Ovary (tissue), 10 donors: Measurements from ENCODE around the gene SGCB. TPM values are rescaled to one million over a fixed set of nuclear protein-coding genes. Genes with fewer than 3 reads are reported as not detected.
"Not testable (repeated sequence)": the region's sequence is repeated elsewhere in the genome, so short reads cannot be mapped to it uniquely, and the experiment has no call there.

Experiments used
- DNase-seq, 5 donors: peaks; one replicate each; pipeline ENCODE4 v3.0.0-alpha.2; 2019 to 2020
- H3K27ac ChIP-seq, 2 donors: fragments of 200-600 bp; one replicate each; pipeline versions ENCODE4 v1.5.1 to v1.8.0; 2019 to 2022
- H3K27me3 ChIP-seq: fragments of 200-600 bp; one replicate; pipeline ENCODE4 v1.8.0; 2022
- H3K36me3 ChIP-seq: fragments of 200-600 bp; sonication (generic); one replicate; pipeline ENCODE4 v1.5.1; 2019
- H3K4me1 ChIP-seq: one replicate; pipeline ENCODE4 v1.8.1; 2013; ENCODE audit warnings: mild to moderate bottlenecking, moderate library complexity; ENCODE audit not compliant: insufficient read depth
- H3K4me3 ChIP-seq: fragments of 200-600 bp; sonication (generic); one replicate; pipeline ENCODE4 v1.5.1; 2017
- H3K9me3 ChIP-seq, 2 donors: fragments of 200-600 bp in 1 of 2; sonication (generic) in 1 of 2; one replicate each; pipeline versions ENCODE4 v1.5.1 to v1.8.1; 2013 to 2019; ENCODE audit warnings: mild to moderate bottlenecking in 1 of 2, moderate library complexity in 1 of 2
- CTCF ChIP-seq, 3 donors: fragments of 450-650 bp in 2 of 3; fragments of 200-600 bp in 1 of 3; IDR thresholded peaks; one replicate each; pipeline versions ENCODE4 v1.5.1 to v1.8.0; 2016 to 2022; ENCODE audit warnings: antibody characterized with exemption in 3 of 3, mild to moderate bottlenecking in 1 of 3
- EP300 ChIP-seq: sonication (generic); formaldehyde crosslinking; IDR thresholded peaks from one replicate; pipeline ENCODE4 v1.6.1; 2017; ENCODE audit warnings: antibody characterized with exemption
- POLR2A ChIP-seq: fragments of 450-650 bp; IDR thresholded peaks from one replicate; pipeline ENCODE4 v1.6.1; 2017; ENCODE audit warnings: antibody characterized with exemption, mild to moderate bottlenecking, moderate library complexity
- WGBS, 3 donors: extraction: QIAGEN DNeasy Blood & Tissue Kit in 1 of 3; methylation state at CpG; one replicate each; pipeline versions ENCODE4 v1.1.5 to v1.1.7; 2013 to 2017; 5-methylcytosine and 5-hydroxymethylcytosine counted together
- intact Hi-C, 4 donors: fragments of 100-400 bp; cut with DNase I; formaldehyde crosslinking; loops; one replicate each; pipeline versions ENCODE4 v1.11.0 to v1.15.1; 2022 to 2023
- long read RNA-seq, 3 donors: library from polyadenylated mRNA in 2 of 3; unstranded in 2 of 3; transcript quantifications; one replicate each; pipeline ENCODE4 v2.0.0 and lab custom pipeline, GENCODE V29; 2021 to 2026
- polyA plus RNA-seq, 2 donors: library from polyadenylated mRNA; stranded (reverse); fragments of 200-250 nt in 1 of 2; fragments of 350-450 nt in 1 of 2; fragmentation: Illumina TruSeq in 1 of 2; extraction: RNeasy Lipid Tissue Mini Kit (QIAGEN cat#74804) in 1 of 2; gene quantifications; one replicate each; pipeline ENCODE4 v1.2.3, GENCODE V29; 2013 to 2014
- total RNA-seq, 7 donors: library from RNA; depleted of rRNA in 2 of 7; stranded (reverse); fragments of >200 nt in 2 of 7; fragmentation: NEBNext Ultra II Directional in 3 of 7; extraction: Animal tissue kit (Norgen Biotek cat#: 25700) in 3 of 7; gene quantifications; one replicate each; pipeline versions ENCODE4 v1.1.0 to v1.2.4, GENCODE V29; 2016 to 2023
- donor health status: DM: no; HTN: no; CAD: no; lungs with moderate emphysema.
- donor health status: DM: no; HTN: no; CAD: no.
- donor health status: Bipolar disorder and iron deficiency.
- donor health status: DM: yes; HTN: yes; CAD: no.
- donor health status: DM: no; HTN: no; CAD: no.
- donor health status: DM: yes; HTN: yes; CAD: no.

Gene SGCB
- total RNA-seq: 10 to 100 TPM; 21.3 to 47.5 (median 32.7) TPM
- 10 to 100 TPM; 22.4 to 58.2 TPM for polyA plus RNA-seq
- long read RNA-seq, donor 1, full-length matches to known transcripts: 97 of 121 reads
- long read RNA-seq, donor 1, partial matches to known transcripts: 5 of 121 reads
- long read RNA-seq, donor 1, other reads (novel, unspliced or antisense): 19 of 121 reads
- long read RNA-seq, donor 2, full-length matches to known transcripts: 36 of 43 reads
- long read RNA-seq, donor 2, partial matches to known transcripts: 7 of 43 reads
- long read RNA-seq, donor 2, other reads (novel, unspliced or antisense): 0 of 43 reads
- long read RNA-seq, donor 3, full-length matches to known transcripts: 112 of 136 reads
- long read RNA-seq, donor 3, partial matches to known transcripts: 1 of 136 reads
- long read RNA-seq, donor 3, other reads (novel, unspliced or antisense): 23 of 136 reads

DNA sequence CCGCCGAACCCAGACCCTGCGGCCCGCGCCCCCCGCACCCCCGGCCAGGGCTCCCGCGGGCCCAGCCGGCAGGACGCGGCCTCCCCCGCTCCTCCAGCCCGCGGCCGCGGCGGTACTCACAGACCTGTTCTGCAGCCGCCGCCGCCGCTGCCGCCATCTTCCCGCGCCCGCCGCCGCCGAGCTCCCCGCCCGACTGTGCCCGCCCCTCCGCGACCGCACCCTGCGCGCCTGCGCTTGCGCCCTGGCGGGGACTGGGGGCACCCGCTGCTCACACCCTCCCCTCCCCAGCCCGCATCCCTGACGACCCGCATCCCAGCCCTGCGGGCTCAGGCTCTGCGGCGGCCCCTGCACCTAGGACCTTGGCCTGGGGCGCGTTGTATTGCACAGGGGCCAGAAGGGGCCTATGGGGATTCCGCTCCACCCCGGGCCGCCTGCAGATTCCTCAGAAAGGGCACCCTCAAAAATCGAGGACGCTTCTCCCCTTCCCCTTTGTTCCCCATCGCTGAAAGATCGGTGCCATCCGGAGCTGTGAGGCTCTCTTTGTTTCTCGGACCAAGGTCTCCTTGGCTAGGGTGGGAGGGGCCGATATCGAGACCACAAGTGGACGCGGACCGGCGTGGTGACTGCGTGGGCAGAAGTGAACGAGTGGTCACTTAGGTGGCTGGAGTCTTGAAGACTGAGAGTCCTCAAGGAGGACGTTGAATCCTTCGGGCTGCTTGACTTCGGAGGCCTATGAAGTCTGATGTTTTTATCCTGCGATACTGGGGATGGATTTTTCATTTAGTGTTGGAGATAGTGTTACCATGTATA, at the start of gene SGCB:
Gene SGCB, minus strand, starts transcription at position 197 of the 810 bp plus-strand sequence. Its CDS starts 40 bp downstream, at position 157.
- H3K4me1 ChIP-seq: peaks cover 9% of the 10 kb centered on the region
- TF ChIP-seq EP300 (no peak), POLR2A (no peak), CTCF (IDR thresholded peaks at IDR 0.05) (no peak)
- no peaks in the 10 kb centered on the region for H3K9me3 ChIP-seq
- H3K27ac ChIP-seq: peak within 1 kb of the TSS; percentile 76 to 77
- peak within 1 kb of the TSS; percentile 76 for H3K4me3 ChIP-seq
- WGBS, 3 donors: 1 to 2% (median 1%) methylated on average over 20 to 70 of the region's 70 CpGs
- DNase-seq: peak; percentile 65 to 80 (median 73)
- H3K36me3 ChIP-seq: no peaks in the 10 kb centered on the region
- intact Hi-C loops: loop anchor here in 2 of 4 donors (10.0 kb wide), 2 partner anchors 144 to 194 kb away; partner anchors contain the start of gene DCUN1D4 (in 1 of the 2)
- no peaks in the 10 kb centered on the region for H3K27me3 ChIP-seq

GRCh38 chr4:52086425-52086824, 48.3 kb upstream of the SGCB start:
- H3K4me3 ChIP-seq, H3K9me3 ChIP-seq, H3K27me3 ChIP-seq, H3K27ac ChIP-seq, H3K4me1 ChIP-seq, DNase-seq, intact Hi-C loops, H3K36me3 ChIP-seq: not testable (repeated sequence)
- 90 to 95% (median 94%) methylated on average over 1 of the region's 1 CpG for WGBS, 3 donors

DNA sequence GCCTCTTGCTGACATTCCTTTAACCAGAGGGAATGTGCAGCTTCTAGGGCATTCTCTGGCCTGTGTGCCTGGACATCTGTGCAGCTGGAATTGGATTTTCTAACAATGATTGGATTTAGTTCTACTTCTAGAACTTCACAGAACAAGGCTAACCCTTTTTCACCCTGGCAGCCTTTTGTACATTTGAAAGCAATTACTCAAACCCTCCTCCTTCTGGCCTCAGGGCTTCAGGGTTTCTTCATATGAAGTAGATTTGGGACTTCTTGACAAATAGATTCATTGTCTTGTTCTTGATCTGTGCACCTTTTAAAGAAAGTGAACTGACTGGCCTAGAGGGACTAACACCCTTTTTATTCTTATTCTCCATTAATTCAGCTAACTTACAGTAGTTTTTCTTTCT, 43.1 kb upstream of the SGCB start:
- intact Hi-C loops: no loop called here
- Histone ChIP-seq H3K27ac (no peak overlapping the region), H3K27me3 (no peaks in the 10 kb centered on the region), H3K4me3 (no peak overlapping the region), H3K4me1 (peaks cover 2% of the 10 kb centered on the region), H3K9me3 (no peaks in the 10 kb centered on the region), H3K36me3 (no peaks in the 10 kb centered on the region)
- TF ChIP-seq EP300: no peak
- TF ChIP-seq POLR2A: no peak
- TF ChIP-seq CTCF (IDR thresholded peaks at IDR 0.05): no peak
- DNase-seq: no peak

GRCh38 chr4:52079659-52080058, 41.6 kb upstream of the SGCB start:
- DNase-seq: no peak
- no peak overlapping the region for H3K4me3 ChIP-seq
- H3K9me3 ChIP-seq: no peaks in the 10 kb centered on the region
- H3K4me1 ChIP-seq: peaks cover 2% of the 10 kb centered on the region
- intact Hi-C loops: no loop called here
- no peaks in the 10 kb centered on the region for H3K27me3 ChIP-seq
- TF ChIP-seq CTCF (IDR thresholded peaks at IDR 0.05): no peak
- no peak for TF ChIP-seq EP300
- TF ChIP-seq POLR2A: no peak
- WGBS, 3 donors: 76 to 83% (median 82%) methylated on average over 2 of the region's 2 CpGs
- H3K27ac ChIP-seq: no peak overlapping the region
- no peaks in the 10 kb centered on the region for H3K36me3 ChIP-seq
